Germinal center (tissue), 1 donor: ENCODE data around the gene ZFYVE28.
"Not testable (repeated sequence)": the region's sequence is repeated elsewhere in the genome, so short reads cannot be mapped to it uniquely, and the experiment has no call there.

ENCODE experiments used
- DNase-seq: peaks from one replicate; pipeline ENCODE4 v3.0.0; 2012; ENCODE audit warnings: mixed read lengths, low spot score

Gene ZFYVE28

DNA sequence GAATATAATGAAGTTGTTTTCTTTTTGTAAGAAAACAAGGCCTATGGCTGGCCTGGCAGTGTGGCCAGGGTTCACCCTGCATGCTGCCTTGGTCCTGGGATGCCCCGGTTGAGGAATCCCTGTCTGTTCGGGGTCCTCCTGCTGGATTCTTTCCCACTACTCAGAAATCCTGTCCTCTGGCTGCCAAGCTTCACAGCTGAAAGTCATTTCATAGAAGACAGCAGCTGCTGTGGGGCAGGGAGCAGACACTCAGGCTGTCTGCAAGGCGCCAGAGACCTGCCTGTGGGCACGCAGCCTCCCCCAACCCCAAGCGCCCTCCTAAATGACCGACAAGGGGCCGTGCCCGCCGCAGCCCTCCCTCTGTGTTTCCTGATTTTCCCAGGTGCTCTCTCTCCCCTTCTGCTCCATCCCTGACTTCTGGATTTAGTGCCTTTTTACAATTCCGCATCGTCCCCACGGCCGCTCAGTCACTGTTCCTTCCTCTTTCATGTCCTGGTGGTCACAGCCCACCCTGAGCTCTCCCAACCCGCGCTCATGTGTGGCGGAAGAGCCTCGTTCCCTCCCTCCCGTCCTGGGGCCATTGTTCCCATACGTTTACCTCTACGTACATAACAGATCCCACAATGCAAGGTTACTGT, 27.5 kb downstream of the ZFYVE28 start:
- no peak for DNase-seq

DNA sequence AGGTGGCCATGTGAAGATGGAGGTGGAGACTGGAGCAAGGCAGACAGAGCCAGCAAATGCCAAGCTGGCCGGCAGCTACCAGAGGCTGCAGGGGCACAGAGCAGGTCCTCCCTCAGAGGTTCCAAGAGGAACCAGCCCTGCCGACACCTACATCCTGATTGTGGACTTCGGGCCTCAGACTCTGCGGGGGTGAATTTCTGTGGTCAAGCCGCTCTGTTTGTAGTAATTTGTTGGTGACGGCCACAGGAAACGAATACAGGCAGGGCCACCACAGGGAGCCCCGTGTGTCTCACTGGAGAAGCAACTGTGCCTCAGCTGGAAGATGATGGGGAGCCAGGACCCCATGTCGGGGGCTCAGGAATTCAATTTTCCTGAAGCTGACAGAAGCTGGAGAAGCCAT, 28.3 kb downstream of the ZFYVE28 start:
- no peak for DNase-seq

DNA sequence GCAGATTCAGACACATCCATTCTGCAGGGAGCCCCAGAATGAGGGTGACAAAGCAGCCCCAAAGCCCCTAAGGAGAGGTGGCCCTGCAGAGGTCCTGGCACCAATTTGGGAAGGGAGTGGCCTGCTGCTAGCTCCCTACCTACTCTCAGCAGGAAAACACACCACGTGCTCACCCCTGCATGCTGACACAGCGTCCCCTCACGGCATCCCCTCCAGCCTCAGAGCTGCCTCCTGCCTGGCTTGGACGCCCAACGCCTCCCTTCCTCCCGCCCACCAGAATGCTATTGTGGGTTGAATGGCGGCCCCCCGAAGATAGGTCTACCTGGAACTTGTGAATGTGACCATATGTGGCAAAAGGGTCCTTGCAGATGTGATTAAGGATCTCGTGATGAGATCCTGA, 28.8 kb downstream of the ZFYVE28 start:
- no peak for DNase-seq

DNA sequence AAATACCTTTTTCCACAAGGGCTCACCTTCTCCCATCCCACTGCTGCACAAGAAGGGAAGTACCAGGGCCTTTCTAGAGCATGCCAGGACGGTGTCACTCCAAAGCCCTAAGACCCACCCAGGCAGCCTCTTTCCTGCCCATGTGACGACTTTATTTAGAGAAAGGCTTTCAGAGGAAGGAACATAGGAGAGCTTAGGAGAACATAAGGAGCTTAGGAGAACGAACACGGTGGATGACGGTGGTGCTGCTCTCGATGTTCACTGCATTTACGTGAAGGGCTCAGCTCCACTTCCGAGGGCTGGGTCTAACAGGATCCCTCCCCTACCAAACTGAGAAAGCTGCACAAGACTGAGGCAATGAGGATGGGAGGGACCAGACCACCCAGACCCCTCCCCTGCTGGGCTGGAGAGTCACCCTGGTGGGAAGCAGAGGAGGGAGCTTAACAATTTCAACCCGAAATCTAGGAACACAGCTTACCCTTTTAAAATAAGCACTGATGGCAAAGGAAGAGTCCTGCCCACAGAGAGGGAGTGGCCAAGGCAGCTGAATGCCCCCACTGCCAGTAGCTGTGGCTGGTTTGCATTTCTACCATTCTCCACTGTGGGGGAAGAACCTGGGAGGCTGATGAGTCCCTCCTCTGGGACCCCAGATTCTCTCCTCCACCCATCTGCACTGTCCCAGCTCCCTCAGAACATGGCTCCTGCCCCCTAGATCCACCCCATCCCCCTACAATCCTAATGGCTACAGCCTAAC, 29.8 kb downstream of the ZFYVE28 start:
- DNase-seq = no peak

DNA sequence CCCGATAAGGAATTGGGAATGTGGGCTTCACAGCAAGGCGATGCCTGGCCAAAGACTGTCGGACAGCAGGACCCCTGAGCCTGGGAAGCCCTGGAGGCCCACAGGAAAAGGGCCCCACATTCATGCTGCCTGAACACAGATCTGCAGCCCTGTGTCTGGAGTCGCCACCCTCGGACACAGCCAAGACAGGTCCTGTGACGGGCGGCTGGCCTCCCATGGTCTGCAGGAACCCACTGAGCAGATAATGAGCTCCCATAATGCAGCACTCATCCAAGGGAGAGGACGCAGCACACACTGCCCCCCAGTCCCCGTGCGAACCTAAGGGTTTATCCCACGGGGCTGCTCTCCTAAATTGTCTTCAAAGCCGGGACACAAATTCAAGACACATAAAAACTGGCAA, 30.6 kb downstream of the ZFYVE28 start:
- DNase-seq = no peak

DNA sequence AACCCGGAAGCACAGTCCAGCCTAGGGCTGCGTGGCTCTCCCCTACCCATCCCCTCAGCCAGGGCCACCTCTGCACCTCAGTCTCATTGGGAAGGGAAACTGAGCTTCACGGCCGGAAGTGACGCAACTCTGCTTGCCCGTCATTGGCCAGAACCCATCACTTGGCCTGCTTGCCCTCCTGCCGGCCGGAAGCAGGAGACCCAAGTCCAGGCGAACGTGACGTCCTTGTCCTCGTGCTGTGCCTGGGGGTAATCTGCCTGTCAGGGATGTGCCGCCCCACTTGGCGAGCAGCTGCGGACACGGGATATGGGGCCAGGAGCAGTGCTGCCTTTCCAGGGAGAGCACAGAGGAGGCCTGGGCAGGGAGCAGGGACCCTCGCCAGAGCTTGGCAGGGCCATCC, 31.2 kb downstream of the ZFYVE28 start:
- no peak for DNase-seq

DNA sequence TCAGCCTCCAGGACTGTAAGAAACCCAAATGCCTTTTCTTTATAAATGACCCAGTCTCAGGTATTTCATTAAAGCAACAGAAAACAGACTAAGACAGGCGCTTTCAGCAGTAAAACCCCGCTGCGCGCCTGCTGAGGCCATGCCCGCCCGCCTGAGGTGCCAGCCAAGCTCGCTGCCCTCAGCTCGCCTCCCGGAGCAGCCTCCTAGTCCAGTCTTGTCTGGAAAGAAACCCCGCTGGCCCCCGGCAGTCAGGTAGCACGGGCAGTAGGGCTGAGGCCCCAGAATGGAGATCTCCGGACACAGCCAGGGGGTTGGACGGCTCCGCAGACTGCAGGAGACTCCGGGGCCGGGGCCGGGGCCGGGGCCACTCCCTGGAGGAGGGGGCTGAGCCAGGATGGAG, 31.7 kb downstream of the ZFYVE28 start:
- DNase-seq = no peak

DNA sequence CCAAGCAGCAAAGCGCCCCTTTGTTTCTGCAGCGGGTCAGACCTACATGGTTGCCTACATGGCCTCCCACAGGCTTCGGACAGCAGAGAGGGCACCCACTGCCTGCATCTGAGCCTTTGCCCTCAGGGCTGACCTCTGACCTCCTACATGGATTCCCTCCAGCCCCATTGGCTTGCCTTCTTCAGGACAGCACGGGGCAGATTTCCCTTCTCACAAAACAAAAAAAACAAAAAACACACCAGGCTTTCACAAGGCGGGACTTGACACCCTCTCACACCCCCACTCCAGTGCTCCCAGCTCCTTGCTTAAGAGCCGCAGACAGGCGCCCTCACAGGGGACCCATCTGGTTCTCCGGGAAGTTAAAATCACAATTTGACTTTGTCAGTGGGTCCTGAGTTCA, 32.9 kb downstream of the ZFYVE28 start:
- no peak for DNase-seq

DNA sequence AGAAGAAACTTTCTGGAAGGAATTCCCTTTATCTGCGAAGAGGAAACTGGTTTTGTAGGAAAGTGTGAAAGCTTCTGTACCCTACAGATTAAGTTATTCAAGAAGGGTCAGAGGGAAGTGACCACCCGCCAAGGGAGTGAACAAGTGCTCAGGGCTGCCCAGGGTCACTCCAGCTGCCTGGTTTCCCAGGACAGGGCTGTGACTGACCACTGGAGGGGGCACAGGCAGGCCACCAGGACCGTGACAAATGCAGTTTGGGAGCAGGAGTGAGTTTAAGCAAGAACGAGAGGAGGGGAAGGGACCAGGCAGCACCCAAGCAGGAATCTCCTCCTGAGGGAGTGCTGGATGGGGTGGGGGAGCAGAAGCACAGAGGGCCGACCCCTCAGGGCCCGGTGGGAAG, 34.2 kb downstream of the ZFYVE28 start:
- no peak for DNase-seq

DNA sequence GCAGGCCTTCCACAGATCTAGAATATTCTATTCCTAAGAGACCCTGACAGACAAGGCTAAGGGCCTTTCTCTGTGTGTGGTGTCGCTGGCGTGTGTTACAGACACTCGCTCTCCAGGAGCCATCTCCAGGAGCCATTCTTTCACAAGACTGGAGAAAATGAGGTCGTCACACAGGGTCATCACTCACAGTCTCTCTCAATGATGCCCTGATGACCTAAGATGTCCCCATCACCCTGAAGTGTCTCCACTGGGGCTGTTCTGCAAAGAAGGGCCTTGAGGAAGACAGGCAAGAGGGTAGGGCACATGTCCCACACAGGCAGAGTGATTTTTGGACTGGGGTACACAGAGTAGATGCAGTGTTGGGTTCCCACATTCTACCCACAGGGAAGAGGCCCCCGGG, 34.7 kb downstream of the ZFYVE28 start:
- no peak for DNase-seq

DNA sequence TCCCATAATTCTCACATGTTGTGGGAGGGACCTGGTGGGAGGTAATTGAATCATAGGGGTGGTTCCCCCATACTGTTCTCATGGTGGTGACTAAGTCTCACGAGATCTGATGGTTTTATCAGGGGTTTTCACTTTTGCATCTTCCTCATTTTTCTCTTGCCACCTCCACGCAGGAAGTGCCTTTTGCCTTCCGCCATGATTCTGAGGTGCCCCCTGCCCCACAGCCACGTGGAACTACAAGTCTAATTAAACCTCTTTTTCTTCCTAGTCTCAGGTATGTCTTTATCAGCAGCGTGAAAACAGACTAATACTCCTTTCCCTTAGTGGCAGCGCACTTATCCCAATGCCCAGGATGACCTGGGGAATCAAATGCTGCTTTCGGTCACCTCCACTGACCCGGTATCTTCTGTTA, 35.2 kb downstream of the ZFYVE28 start:
- not testable (repeated sequence) for DNase-seq

DNA sequence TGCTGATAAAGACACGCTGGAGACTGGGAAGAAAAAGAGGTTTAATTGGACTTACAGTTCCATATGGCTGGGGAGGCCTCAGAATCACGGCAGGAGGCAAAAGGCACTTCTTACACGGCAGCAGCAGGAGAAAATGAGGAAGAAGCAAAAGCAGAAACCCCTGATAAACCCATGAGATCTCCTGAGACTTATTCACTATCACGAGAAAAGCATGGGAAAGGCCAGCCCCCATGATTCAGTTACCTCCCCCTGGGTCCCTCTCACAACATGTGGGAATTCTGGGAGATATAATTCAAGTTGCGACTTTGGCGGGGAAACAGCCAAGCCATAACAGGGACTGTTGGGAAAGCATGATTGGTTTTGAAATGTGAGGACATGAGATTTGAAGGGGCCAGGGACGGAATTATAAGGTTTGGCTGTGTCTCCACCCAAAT, 35.7 kb downstream of the ZFYVE28 start:
- DNase-seq = not testable (repeated sequence)

DNA sequence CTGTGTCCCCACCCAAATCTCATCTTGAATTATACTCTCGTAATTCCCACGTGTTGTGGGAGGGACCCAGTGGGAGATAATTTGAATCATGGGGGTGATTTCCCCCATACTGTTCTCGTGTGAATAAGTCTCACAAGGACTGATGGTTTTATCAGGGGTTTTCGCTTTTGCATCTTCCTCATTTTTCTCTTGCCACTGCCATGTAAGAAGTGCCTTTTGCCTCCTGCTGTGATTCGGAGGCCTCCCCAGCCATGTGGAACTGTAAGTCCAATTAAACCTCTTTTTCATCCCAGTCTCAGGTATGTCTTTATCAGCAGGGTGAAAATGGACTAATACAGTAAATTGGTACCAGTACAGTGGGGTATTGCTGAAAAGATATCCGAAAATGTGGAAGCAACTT, 37.9 kb downstream of the ZFYVE28 start:
- not testable (repeated sequence) for DNase-seq

DNA sequence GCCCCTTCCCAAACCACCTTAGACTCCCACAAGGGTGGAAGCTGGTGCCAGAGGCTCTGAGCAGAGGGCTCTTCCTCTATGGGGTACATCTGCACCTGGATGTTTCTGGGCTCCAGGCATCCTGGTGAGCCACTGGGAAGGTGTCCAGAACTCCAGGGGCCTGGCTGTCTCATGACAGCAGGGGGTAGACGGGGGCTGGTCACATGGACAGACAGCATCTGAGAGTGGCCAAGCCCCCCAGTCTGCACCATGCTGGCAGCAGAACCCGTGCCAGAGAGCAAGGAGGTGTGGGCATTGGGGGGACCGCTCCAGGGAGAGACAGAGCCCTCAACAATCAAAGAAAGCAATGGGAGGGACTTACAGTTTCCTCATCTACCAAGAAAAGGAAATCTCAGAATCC, 39.5 kb downstream of the ZFYVE28 start:
- no peak for DNase-seq

DNA sequence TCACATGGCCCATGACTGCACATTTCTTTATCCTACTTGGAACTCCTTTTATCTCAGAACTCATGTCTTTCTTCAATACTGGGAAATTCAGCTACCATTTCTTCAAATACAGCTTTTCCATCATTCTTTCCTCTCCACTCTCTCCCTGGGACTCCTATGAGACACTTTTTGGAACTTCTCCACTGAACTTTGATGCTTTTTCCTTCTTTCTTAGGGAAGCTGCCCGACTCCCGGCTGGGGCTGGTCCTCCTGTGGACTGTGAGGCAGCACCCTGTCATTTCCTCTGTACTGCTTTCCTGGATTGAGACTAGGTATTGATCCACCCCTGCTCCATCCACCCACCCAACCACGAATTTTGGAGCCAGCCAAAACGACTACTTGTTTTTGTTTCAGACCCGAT, 40.0 kb downstream of the ZFYVE28 start:
- DNase-seq = no peak

DNA sequence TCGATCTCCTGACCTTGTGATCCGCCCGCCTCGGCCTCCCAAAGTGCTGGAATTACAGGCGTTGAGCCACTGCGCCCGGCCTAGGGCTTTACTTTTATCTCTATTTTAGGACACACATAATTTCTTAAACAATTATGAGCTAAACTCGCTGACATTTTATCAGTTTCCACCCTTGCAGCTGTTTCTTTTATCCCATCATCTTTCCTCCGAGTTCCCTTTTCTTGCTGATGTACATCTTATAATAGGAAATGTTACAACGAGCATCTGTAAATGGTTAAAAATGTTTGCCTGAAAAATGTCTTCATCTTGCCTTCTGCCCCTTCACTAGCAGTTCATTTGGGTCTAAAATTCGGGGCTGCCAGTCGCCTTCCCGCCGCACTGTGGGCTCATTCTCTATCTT, 41.2 kb downstream of the ZFYVE28 start:
- DNase-seq = no peak

DNA sequence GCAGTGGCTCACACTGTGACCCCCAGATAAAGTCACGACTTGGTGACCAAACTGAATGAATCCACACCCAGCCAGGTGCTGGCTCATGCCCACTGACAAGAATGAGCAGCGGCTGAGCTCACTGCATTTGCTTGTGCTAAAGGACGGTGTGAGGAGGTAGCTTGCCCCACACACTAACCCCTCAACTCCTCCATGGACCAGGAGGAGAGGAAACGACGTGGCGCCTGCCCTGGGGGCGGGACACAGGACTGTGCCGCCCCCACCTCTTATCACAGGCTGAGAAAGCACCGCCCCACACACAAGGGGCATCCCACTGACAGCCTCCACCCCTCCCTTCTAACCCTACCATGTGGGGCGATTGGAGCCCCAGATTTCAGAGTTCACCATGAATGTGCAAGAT, 43.0 kb downstream of the ZFYVE28 start:
- no peak for DNase-seq

DNA sequence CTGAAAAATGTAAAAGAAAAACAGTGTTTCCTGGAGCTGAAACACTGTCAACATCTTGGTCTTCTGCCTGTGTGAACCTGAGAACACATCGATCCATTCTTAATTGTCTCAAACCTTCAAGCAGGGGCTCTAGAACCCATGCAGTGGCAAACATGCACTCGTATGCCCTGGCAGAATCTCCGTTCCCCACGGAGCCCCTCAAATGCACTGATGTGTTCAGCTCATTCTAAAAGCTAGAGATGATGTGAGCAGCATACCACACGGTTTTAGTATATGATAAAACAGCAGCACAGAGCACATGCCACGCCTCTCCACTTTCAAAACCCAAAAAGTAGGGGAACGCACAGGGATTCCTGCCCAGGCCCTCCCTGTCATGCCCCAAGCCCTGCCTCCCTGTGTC, 44.9 kb downstream of the ZFYVE28 start:
- no peak for DNase-seq

DNA sequence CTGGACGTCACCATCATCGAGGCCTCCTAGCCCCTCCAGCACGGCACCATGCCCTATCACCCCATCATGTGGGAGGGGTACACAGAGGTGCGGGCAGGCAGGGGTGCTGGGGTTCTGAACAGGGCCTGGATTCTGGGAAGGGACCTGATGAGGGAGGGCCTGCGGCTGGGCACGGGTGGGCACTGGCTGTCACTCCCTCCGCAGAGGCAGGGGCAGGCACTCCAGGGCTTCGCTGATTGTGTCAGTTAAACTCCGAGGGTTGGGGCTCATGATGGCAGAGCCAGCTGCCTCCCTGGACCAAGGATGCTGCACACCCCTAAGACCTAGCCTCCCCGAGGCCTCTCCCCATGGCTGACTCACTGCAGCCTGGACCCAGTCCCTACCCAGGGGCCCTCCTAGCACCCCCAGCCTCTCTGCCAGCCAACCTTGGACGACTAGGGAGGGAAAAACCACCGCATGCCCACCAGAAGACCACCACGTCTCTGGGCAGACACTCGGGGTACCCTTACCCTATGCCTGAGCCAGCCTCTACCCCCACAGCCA, 45.9 kb downstream of the ZFYVE28 start:
- no peak for DNase-seq

DNA sequence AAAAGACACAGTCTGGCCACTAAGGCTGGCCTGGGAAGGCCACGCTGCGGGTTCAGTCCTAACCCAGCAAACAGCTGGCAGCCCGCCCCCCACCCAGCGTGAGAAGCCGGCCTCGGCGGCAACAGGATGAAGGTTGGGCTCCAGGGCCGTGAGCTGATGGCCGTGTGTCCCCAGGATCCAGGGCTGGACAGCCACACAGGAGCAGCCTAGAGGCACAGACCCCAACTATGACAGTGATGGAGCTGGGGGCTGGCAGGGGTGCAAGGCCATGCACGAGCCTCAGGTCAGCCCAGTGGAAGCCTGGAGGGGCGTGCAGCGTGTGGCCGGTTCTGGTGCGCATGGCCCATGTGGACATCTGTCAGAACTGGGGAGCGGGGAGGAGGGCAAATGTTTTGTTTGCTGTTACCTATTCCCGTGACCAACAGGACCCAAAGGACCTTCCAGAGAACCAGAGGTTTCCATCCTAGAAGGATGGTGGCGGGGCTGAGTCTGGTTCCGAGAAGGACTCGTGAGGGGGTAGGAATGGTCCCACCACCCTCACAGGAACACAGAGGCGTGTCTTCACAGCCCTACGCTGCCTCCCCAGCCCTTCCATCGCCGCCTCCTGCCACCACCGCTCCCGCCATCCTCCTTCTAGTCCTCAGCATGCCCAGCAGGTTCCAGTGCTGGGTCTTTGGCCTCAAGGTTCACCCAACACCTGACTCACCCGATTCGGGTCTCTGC, 46.5 kb downstream of the ZFYVE28 start:
- no peak for DNase-seq

DNA sequence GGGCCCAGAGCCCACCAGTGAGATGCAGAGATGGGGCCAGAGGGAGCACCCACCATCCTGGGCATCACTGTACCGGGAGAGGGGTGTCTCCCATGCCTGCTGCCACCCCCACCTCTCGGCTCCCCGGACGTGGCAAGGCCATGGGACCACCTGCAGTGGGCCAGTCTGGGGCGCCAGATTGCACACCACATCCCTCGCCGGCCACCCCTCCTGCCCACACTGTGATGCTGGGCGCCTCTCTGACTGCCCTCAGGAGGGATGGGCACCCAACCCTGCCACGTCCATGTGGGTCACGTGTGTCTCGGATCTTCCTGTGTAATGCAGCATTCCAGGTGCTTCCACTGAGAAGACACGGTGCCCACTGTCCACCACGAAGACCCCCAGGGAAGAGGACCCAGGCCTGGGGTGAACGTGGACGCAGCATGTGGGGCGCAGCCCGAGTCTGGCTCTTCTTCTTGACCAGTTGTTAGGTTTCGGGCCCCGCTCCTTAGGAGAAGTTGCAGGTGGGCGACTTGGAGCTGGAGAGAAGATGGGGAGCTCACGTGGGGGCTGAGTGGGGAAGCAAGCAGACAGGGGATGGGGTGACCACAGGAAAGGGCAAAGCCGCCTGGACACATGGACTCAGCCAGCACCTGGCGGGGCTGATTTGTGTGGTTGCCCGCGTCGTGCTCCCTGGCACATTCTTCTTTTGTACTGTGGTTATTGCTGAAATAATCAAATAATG, 47.7 kb downstream of the ZFYVE28 start:
- no peak for DNase-seq

DNA sequence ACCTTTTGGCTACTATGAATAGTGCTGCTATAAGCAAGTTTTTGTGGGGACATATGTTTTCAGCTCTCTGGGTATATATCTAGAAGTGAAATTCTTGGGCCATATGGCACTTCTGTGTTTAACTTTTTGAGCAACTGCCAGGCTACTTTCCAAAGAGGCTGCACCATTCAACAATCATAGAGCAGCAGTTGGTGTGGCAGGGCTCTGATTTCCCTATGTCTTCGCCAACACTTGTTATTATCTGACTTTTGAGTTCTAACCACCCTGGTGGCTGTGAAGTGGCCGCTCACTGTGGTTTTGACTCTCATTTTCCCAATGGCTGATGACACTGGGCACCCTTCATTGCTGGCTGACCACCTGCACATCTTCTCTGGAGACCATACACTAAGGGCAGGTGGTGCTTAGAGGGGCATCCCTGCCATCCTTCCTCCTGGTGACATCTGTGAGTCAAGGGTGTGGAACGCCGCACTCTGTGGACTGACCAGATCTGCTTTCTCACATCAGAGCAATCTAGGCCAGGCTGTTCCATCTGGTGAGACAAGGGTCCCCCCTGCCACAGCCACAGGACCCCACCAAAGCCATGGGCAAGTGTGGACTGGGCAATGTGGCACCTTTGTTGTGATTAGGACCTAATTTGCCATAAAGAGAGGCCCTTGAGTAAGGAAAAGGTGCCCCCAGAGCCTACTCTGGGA, 49.6 kb downstream of the ZFYVE28 start:
- DNase-seq = no peak
